Forelimb muscle (tissue), 1 donor: Measurements from ENCODE around the gene BECN2. TPM values are rescaled to one million over a fixed set of nuclear protein-coding genes. Genes with fewer than 3 reads are reported as not detected.
"Not testable (repeated sequence)": the region's sequence is repeated elsewhere in the genome, so short reads cannot be mapped to it uniquely, and the experiment has no call there.

ENCODE experiments used
- DNase-seq: peaks from one replicate; pipeline ENCODE4 v3.0.0-alpha.2; 2013; ENCODE audit warnings: low read depth
- polyA plus RNA-seq: library from polyadenylated mRNA; unstranded; fragments of 120-200 nt; gene quantifications from one replicate; pipeline ENCODE4 v1.2.1, GENCODE V29; 2013; ENCODE audit not compliant: insufficient read length

Gene BECN2
- polyA plus RNA-seq, 1 donor = 0.56 TPM

- no peak for DNase-seq
Measured at GRCh38 chr1:241979071-241979470, 21.5 kb downstream of the BECN2 start.

DNA sequence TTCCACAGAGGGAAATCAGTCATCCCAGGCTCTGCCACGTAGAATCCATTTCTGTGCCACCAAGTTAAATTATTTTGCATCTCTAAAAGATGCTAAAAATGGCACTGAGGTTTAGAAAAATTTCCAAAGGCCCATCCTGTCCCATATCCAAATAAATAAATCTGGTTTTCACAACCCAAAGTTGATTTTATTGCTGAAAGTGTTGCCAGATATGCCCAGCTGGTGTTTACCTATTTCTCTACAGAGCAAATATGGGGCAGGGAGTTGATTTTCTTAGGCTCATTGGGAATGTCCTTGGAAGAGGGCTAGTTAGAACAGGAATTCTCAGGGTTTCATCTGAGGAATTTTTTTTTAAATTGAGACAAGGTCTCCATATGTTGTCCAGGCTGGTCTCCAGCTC is 22.4 kb downstream of the BECN2 start:
- DNase-seq = no peak

GRCh38 chr1:241985787-241986186 is 28.2 kb downstream of the BECN2 start:
- DNase-seq = no peak

GRCh38 chr1:241988389-241988930 is 30.9 kb downstream of the BECN2 start:
- DNase-seq = not testable (repeated sequence)

DNA sequence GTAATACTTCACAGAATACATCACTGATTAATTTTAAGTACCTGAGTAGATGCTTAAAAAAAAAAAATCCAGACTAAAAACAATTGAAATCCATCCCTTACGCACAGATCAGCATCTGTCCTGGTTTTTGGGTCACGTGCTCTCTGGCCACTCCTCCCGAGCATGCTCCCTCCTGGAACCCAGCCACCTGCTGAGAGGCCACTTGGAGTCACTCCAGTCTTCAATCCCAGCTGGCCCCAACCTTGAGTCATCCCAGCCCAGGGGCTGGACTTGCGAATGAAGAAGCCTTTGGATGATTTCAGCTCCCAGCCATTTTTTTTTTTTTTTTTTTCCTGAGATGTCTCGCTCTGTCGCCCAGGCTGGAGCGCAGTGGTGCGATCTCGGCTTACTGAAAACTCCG is 32.5 kb downstream of the BECN2 start:
- DNase-seq = peak; percentile 88

- DNase-seq = no peak
Measured at GRCh38 chr1:241992734-241993133, 35.2 kb downstream of the BECN2 start.

DNA sequence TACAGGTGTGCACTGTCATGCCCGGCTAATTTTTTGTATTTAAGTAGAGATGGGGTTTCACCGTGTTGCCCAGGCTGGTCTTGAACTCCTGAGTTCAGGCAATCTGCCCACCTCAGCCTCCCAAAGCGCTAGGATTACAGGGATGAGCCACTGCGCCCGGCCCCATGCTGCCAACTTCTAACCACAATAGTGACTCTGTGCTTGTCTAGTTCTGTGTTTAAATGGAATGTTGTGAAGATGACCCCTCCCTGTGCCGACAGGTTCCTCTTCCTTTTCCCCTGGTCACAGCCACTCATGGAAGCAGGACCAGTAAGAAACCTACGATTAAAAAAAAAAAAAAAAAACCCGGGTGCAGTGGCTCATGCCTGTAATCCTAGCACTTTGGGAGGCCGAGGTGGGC is 36.6 kb downstream of the BECN2 start:
- DNase-seq = no peak

- DNase-seq = no peak
Measured at GRCh38 chr1:241997401-241997998, 39.9 kb downstream of the BECN2 start.

DNA sequence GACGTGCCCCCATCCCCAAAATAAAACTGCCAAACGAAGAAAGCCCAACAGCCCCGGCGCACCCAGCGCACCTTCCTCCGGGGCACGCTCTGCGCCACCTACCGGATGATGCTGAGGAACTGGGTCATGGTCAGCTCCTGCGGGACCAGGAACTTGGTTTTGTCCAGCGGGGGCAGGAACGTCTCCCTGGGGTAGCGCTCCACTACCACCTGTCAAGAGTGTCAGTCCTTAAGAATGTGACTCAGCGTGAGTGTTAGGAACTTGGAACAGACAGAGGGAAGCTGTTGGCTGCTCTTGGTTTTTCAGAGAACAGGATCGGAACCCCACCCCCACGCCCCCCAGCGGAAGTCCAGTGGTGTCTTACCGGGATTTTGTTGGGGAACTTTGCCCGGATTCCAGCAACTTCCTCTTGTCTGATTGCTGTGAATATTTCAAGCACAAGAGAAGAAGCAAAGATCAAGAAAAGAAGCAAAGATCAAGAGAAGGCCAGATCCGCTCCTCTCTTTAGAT is 40.9 kb downstream of the BECN2 start:
- no peak for DNase-seq

DNA sequence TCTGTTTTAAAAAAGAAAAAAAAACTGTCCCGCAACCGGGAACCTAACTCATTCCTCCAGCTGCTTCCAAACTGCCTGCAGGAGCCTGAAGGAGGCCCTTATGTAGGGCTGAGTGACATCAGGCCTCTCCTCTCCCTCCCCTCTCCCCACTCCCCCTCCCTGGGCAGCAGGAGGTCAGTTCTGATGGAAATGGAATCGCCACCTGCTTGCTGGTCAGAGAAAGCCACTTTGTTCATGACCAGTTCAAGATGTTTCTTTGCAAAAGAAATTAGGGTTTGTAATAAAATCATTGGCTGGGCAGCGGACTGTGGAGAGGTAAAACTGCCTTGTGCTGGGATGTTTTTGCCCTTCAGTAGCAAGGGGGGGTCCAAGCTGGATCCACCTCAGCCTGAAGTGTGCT is 41.5 kb downstream of the BECN2 start, which contains the start of gene MAP1LC3C:
Gene MAP1LC3C, minus strand, starts transcription at position 73 of the 400 bp plus-strand sequence. CDS start 90 bp downstream, outside the sequence.
- DNase-seq = no peak

DNA sequence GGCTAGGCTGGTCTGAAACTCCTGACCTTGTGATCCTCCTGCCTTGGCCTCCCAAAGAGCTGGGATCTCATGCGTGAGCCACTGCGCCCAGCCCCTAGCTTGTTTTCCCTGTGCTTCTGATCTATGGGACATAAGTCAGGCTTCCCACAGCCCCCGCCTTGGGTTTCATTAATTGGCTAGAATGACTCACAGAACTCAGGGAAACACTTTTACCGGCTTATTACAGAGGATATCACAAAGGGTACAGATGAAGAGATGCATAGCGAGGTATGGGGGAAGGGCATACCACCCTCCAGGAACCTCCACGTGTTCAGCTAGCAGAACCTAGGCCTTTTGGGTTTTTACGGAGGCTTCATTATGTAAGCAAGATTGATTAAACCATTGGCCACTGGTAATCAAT is 42.9 kb downstream of the BECN2 start:
- DNase-seq = no peak

GRCh38 chr1:242002072-242002471 is 44.5 kb downstream of the BECN2 start:
- no peak for DNase-seq

GRCh38 chr1:242002510-242002909 is 44.9 kb downstream of the BECN2 start:
- DNase-seq = no peak

- no peak for DNase-seq
Measured at GRCh38 chr1:242004751-242005495, 47.4 kb downstream of the BECN2 start.

- DNase-seq = no peak
Measured at GRCh38 chr1:242005866-242006535, 48.4 kb downstream of the BECN2 start.

DNA sequence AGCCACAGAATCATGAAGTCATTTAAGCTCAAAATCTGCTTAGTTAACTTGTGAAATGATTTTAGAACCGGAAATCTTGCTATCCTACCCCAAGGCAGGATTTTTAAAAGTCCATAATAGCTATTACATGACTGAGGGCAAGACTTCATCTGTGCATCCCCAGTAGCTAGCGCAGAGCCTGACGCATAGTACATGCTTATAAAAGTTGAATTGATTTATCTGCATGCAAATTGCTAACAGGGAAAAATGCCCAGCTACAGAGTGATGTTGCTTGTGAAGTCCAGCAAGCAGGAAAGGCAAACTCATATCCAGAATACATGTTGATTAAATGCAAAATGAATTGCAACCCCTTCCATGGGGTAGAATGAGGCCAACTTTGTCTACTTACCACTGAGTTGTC is 49.4 kb downstream of the BECN2 start:
- no peak for DNase-seq

Other genes starting within 250 kb of the BECN2 start
- gene EXO1, start 109.6 kb upstream of the BECN2 start, polyA plus RNA-seq = 5.0 TPM
- 13.8 TPM for gene MAP1LC3C, start 41.3 kb downstream of the BECN2 start, polyA plus RNA-seq